Activated CD8-positive, alpha-beta memory T cell treated with anti-CD3 and anti-CD28 coated beads, Interleukin-2, amount 50 U/mL, for 1 hour (primary cell): ENCODE data around the gene MCC.

Source experiments
- DNase-seq: peaks from one replicate; pipeline ENCODE4 v3.0.0-alpha.2; 2020; ENCODE audit errors: extremely low read depth

Gene MCC

DNA sequence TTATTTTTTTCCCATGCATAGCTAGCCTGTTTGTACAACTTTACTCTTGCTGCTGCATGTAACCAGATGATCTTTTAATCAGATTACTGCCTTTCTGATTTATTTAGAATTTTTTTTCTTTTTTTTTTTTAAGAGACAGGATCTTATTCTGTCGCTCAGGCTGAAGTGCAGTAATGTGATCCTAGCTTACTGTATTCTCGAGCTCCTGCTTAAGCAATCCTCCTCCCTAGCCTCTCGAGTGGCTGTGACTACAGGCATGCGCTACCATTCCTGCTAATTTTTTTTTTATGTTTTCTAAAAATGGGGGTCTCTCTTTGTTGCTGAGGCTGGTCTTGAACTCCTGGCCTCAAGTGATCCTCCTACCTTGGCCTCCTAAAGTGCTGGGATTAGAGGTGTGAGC is 502.0 kb downstream of the MCC start:
- no peak for DNase-seq

GRCh38 chr5:112983363-112983762 is 504.9 kb downstream of the MCC start:
- no peak for DNase-seq

DNA sequence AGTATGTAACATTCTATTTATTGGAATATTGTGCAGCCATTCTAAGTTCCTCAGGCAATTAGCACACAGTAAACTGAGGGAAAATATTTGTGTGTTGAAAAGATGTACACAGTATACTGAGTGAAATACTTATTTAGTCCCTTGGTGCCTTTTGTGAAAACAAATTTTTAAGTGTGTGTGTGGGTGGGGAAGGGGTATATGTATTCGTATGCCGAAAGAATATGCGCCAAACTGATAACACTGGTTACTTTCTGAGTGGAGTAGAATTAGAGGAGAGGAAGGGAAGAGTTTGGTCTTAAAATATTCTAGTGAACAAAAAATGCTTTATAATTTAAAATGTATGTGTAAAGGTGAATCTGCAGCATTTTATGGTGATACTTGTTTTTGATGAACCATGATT is 508.5 kb downstream of the MCC start:
- no peak for DNase-seq

- DNase-seq, result no peak
Observed at GRCh38 chr5:112978836-112979235, 509.4 kb downstream of the MCC start.

DNA sequence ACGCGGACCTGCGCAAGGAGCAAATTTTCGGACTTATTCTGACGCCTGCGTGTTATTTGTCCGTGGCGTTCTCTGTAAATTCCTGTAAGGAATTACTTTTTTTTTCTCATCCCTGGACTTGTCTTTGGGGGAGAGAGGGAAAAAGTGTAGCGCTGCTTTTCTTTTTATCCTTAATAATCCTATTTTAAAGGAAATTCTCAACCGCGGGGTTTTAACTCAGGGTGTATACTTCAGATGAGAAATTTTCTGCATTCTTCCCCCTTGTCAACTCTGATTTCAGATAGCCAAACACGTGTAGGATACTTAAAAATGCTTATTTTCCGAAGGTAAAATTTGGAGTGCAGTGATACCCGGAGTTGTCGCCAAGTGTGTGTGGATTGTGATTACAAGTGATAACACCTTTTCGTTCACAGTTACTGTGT is 510.8 kb downstream of the MCC start:
- DNase-seq, result no peak

DNA sequence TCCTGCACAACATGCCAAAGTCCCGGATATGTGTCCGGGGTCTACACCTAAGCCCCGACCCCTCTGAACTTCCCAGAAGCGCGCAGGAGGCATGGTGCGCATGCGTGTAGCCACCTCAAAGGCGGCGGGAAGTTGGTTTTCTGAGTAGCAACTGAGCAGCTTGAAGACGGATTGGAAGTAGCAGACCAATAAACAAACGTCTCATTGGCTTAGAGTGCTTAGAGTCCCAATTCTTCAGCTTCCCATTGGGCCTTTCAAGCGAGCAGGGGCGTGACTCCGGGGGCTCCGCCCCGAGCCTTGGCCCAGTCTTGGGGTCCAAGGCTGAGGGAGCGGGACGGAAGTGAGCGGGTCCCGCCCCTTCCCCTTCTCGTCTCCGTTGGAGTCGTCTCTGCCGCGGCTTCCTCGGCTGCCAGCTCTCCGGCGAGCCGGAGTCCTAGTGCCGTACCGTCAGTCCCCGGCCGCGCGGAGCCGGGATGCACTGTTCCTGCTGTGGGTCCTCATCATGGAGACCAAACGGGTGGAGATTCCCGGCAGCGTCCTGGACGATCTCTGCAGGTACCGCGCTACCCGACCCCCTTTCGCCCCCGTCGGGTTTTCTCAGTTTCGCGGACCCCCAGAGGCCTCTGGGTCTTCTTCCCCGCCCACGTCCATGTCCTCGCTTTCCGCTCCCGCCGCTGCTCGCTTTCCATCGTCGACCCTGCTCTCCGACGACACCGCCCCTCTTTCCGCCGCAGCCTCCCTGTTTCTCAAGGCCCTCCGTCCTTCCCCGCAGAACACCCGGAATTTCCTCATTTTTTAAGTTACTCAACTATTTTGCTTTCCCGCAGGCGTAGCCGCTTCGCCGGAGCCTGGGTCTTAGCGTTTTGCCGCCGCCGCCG is 511.6 kb downstream of the MCC start, which contains the start of gene DCP2:
DCP2 (plus strand) TSS at position 367 of the 878 bp plus-strand sequence; CDS start at position 503, 136 bp downstream.
- DNase-seq, result peak; percentile 82

DNA sequence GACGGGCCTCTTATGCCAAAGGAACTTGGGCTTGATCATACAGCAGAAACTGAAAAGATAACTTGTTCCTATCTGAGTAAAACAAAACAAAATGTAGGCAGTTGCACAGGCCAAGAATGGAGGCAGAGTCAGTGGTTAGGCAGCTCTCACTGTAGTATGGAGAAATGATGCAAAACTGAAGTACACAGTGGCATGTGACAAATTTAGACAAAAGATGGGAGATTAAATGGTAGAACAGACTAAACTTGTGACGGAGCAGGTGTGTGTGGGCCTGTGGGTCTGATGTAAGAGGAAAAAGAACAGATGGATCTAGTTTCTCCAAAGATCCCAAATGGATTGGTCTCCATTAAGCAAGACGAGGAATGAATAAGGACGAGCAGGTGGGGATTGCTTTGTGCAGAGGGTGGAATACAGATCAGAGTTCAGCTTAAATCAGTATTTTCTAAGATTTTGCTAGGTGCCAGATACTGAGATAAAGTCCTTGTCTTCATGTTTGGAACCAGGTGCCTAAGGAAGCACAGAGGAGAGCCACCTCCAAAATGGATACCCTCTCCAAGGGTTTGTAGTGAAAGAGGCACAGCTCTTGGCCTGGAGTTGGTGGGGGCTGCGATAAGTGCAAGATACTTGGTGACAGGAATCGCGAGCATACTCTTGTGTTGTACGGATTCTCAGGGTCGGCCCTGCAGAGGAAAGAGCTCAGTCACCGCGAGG is 512.4 kb downstream of the MCC start:
- no peak for DNase-seq

GRCh38 chr5:112974901-112975300 is 513.4 kb downstream of the MCC start:
- no peak for DNase-seq

DNA sequence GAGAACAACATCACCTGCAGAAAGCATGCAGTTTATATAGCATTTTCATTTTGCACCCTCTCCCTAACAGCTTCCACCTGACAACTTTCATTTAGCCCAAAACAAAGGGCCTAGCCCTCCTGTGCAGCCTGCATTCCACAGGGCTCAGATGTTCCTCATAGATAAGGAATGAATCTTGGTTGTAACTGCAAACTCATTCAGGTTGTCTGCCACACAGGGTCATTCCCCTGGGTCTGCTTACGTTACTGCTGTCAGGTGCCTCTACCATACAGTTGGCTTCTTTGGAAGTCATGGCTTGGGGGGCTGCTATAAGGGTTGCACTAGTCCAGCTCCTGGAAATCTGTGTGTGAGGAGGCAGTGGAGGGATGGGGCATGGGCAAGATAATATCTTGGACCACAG is 514.3 kb downstream of the MCC start:
- no peak for DNase-seq

DNA sequence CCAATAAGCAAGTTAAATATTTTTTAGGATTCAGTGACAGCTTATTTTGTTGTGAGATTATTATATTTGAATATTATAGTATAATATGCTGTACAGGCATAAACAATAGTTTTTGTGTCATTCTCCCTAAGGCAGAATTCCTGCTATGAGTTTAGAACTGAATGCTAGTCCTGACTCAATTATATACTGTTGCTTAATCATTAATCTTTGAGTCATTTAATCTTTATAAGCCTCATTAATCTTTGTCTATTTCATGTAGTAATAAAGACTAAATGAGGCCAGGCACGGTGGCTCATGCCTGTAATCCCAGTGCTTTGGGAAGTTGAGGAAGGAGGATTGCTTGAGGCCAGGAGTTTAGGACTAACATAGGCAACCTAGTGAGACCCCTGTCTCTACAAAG is 515.2 kb downstream of the MCC start:
- no peak for DNase-seq
